GM06990 (cell line): ENCODE data around the gene KPNA2.
"Not testable (repeated sequence)": the region's sequence is repeated elsewhere in the genome, so short reads cannot be mapped to it uniquely, and the experiment has no call there.

Experiments
- DNase-seq: peaks from one replicate; pipeline ENCODE4 v3.0.0-alpha.2; 2011; ENCODE audit not compliant: insufficient read length; ENCODE audit errors: extremely low read depth
- H3K27me3 ChIP-seq: replicated peaks from 2 replicates; pipeline ENCODE4 v1.6.0; 2011; ENCODE audit warnings: low read length; ENCODE audit not compliant: control insufficient read depth, insufficient read depth
- H3K36me3 ChIP-seq: 2 replicates; pipeline ENCODE4 v1.5.1; 2011; ENCODE audit warnings: low read length; ENCODE audit not compliant: control insufficient read depth, insufficient read depth
- H3K4me3 ChIP-seq: replicated peaks from 2 replicates; pipeline ENCODE4 v1.5.1; 2011; ENCODE audit warnings: low read depth, mild to moderate bottlenecking, control low read depth, low read length
- TF ChIP-seq, protein P1 (sequence below): IDR thresholded peaks from 2 replicates; pipeline ENCODE4 v1.5.1; 2011; ENCODE audit warnings: low read length, control low read depth, mild to moderate bottlenecking, inconsistent platforms; ENCODE audit not compliant: insufficient read depth, poor library complexity, severe bottlenecking

Gene KPNA2

DNA sequence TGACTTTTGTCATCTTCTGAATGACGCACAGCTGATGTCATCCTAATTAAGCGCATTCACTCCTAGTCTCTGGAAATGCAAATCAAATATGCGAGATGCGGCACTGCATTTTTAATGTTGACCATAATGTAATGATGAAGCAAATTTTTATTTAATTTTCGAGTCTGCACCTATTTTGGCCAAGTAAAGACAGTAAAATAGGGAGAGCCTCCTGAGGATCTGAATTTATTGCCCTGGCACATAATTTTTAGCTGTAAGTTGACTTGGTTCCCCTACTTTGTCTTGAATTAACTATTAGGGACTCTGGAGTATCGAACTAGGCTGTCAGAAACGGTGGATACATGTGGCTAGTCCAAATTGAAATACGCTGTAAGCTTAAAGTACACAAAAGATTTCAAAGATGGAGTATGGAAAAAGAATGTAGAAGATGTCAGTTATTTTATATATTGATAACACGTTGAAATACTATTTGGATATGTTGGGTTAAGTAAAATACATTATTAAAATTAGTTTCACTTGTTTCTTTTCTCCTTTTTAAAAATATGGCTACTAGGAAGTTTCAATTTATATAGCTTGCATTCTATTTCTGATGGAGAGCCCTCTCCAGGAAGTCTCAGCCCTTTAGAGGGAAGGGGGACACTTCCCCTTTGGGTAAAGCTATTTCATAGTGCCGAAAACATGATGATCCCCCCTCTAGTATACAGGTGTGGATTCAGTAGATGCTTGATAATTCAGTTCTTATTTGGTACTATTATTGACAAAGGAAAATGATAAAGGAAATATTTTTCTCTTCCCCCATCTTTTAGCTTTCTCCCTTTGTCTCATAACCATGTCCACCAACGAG lies 991 bp downstream of the KPNA2 start:
- no peak for DNase-seq
- peak overlapping the region; percentile 96 for H3K4me3 ChIP-seq
- peaks cover 15% of the 10 kb centered on the region for H3K36me3 ChIP-seq
- TF ChIP-seq, protein P1, sequence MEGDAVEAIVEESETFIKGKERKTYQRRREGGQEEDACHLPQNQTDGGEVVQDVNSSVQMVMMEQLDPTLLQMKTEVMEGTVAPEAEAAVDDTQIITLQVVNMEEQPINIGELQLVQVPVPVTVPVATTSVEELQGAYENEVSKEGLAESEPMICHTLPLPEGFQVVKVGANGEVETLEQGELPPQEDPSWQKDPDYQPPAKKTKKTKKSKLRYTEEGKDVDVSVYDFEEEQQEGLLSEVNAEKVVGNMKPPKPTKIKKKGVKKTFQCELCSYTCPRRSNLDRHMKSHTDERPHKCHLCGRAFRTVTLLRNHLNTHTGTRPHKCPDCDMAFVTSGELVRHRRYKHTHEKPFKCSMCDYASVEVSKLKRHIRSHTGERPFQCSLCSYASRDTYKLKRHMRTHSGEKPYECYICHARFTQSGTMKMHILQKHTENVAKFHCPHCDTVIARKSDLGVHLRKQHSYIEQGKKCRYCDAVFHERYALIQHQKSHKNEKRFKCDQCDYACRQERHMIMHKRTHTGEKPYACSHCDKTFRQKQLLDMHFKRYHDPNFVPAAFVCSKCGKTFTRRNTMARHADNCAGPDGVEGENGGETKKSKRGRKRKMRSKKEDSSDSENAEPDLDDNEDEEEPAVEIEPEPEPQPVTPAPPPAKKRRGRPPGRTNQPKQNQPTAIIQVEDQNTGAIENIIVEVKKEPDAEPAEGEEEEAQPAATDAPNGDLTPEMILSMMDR, result no peak
- H3K27me3 ChIP-seq, result no peaks in the 10 kb centered on the region

DNA sequence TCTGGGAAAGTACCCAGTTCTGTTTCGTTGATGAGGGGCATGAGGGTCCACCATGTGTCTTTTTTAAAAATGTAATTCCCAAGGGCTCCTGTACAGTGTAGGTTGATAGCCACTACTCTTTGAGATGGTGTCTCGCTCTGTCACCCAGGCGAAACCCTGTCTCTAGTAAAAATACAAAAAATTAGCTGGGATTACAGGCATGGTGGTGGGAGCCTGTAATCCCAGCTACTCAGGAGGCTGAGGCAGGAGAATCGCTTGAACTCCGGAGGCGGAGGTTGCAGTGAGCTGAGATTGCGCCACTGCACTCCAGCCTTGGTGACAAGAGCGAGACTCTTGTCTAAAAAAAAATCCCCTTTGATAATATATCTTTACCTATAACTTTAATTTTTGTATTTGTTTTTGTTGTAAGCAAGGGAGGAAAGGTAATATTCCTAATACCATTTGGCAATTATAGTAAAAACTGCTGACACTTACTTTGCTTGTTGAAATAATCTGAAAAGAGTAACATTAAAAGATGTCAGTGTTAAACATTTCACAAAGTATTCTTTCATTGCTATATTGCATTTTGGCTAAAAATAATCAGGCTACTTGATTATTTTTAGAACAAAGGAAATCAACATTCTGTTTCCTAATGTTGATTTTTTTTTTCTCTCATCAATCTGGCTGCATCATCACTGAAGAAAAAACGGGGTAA lies 11.8 kb downstream of the KPNA2 start:
- DNase-seq, result no peak
- Histone ChIP-seq H3K4me3 (no peak overlapping the region), H3K27me3 (no peaks in the 10 kb centered on the region), H3K36me3 (peaks cover 5% of the 10 kb centered on the region)
- TF ChIP-seq, protein P1, result no peak

DNA sequence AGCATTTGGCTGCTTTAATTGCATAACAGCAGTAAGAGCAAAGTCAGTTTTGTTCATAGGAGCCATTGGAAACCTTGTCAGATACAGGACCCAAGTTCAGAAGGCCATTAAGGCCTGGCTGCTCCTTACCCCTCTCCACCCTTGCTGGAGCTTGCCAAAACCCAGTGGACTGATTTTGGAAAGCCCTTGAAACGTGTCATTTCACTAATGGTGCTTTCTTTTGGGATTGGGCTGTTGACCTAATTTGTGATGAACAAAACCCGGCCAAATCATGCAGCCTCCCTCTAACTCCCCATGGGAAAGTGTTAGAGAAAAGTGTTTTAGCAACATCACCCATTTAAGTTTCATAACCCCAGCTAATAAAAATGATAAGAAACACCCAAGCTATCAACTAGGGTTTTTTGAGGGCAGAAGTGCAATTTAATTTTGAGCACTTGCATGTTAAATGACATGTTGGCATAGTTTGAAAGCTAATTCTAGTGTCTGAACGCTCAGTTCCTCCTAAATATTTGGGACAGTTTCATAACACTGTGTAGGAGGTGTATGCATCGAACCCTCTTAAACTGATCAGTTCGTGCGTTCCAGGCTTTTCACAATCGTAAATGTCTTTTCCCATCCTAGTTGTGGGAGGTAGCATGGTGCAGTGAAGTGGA lies 12.5 kb downstream of the KPNA2 start:
- H3K4me3 ChIP-seq, H3K36me3 ChIP-seq, H3K27me3 ChIP-seq, DNase-seq: not testable (repeated sequence)

DNA sequence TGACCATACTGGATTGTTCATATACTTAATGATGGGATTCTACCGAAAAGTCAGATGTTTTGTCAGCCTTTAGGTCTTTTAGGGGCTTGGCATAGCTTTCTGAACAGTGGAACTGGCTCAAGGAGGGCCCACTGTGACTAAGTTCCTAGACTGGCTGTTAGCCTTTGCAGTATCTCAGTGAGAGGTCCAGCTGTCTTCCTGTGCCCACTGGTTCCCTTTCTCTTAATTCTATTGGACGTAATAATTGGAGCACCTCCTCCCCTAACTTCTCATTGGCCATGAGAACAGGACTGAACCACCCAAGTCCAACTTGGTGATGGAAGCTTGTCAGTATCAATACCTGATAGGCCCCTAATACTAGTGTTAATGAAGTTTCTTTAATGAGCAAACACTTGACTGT lies 13.5 kb downstream of the KPNA2 start:
- Histone ChIP-seq H3K4me3 (no peak overlapping the region), H3K27me3 (no peaks in the 10 kb centered on the region), H3K36me3 (peaks cover 2% of the 10 kb centered on the region)
- DNase-seq, result no peak
- TF ChIP-seq, protein P1, result no peak

DNA sequence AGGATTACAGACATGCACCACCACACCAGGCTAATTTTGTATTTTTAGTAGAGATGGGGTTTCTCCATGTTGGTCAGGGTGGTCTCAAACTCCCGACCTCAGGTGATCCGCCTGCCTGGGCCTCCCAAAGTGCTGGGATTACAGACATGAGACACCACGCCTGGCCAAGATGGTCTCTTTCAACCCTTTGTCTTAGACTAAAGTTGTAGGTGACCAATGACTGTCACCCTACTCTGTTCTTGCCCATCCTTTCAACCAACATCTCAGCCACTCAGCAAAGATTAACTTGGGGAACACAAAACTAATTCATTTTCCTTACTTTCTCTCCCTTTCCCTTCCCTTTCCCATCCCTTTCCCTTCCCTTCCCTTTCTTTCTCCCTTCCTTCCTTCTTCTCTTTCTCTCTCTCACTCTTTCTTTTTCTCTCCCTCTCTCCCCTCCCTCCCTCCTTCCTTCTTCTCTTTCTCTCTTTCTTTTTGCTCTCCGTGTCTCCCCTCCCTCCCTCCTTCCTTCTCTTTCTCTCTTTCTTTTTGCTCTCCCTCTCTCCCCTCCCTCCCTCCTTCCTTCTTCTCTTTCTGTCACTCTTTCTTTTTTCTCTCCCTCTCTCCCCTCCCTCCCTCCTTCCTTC lies 14.4 kb downstream of the KPNA2 start:
- H3K4me3 ChIP-seq, DNase-seq, H3K27me3 ChIP-seq, H3K36me3 ChIP-seq: not testable (repeated sequence)

DNA sequence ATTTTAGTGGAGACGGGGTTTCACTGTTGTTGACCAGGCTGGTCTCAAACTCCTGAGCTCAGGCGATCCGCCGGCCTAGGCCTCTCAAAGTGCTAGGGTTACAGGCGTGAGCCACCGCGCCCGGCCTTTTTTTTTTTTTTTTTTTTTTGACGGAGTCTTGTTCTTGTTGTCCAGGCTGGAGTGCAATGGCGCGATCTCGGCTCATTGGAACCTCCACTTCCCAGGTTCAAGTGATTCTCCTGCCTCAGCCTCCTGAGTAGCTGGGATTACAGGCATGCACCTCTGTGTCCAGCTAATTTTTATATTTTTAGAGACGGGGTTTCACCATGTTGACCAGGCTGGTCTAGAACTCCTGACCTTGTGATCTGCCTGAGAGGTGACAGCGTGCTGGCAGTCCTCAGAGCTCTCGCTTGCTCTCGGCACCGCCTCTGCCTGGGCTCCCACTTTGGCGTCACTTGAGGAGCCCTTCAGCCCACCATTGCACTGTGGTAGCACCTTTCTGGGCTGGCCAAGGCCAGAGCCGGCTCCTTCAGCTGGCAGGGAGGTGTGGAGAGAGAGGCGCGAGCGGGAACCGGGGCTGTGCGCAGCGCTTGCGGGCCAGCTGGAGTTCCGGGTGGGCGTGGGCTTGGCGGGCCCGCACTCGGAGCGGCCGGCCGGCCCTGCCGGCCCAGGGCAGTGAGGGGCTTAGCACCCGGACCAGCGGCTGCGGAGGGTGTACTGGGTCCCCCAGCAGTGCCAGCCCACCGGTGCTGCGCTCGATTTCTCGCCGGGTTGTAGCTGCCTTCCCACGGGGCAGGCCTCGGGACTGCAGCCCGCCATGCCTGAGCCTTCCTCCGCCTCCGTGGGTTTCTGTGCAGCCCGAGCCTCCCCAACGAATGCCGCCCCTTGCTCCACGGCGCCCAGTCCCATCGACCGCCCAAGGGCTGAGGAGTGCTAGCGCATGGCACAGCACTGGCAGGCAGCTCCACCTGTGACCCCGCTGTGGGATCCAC lies 16.1 kb downstream of the KPNA2 start:
- not testable (repeated sequence) for H3K27me3 ChIP-seq, DNase-seq, H3K4me3 ChIP-seq, H3K36me3 ChIP-seq
